ENCODE data around the gene BTNL3.
"Not testable (repeated sequence)": the region's sequence is repeated elsewhere in the genome, so short reads cannot be mapped to it uniquely, and the experiment has no call there.

BTNL3 gene

GRCh38 chr5:181024245-181025064 lies 35.8 kb downstream of the BTNL3 start:
- no peak for DNase-seq (ENCODE audit: low spot score)

GRCh38 chr5:181027452-181028031 lies 38.9 kb downstream of the BTNL3 start:
- no peak for DNase-seq (ENCODE audit: low spot score)

- no peak for DNase-seq (ENCODE audit: low spot score)
These were observed 39.6 kb downstream of the BTNL3 start for GRCh38 chr5:181028032-181028819.

GRCh38 chr5:181031716-181032115 lies 43.1 kb downstream of the BTNL3 start:
- no peak for DNase-seq (ENCODE audit: low spot score)

GRCh38 chr5:181035991-181036815 lies 47.6 kb downstream of the BTNL3 start:
- DNase-seq (ENCODE audit: low spot score), result no peak

GRCh38 chr5:181036816-181037364 lies 48.2 kb downstream of the BTNL3 start:
- no peak for DNase-seq (ENCODE audit: low spot score)

GRCh38 chr5:181037365-181037861 lies 48.8 kb downstream of the BTNL3 start:
- DNase-seq (ENCODE audit: low spot score), result no peak

- no peak for DNase-seq (ENCODE audit: low spot score)
These were observed 50.8 kb downstream of the BTNL3 start for GRCh38 chr5:181039471-181039870.

- DNase-seq (ENCODE audit: low spot score), result no peak
These were observed 51.4 kb downstream of the BTNL3 start, which contains the start of gene BTNL9 for GRCh38 chr5:181039931-181040630. Gene BTNL9, plus strand, starts transcription at chr5:181040266. Its CDS starts 5,224 bp downstream, at chr5:181045490.

GRCh38 chr5:181040631-181040945 lies 51.9 kb downstream of the BTNL3 start:
- no peak for DNase-seq (ENCODE audit: low spot score)

- no peak for DNase-seq (ENCODE audit: low spot score)
These were observed 52.4 kb downstream of the BTNL3 start for GRCh38 chr5:181041043-181041442.

- DNase-seq (ENCODE audit: low spot score), result no peak
These were observed 53.5 kb downstream of the BTNL3 start for GRCh38 chr5:181042036-181042713.

- DNase-seq (ENCODE audit: low spot score), result no peak
These were observed 54.1 kb downstream of the BTNL3 start for GRCh38 chr5:181042722-181043121.

- DNase-seq (ENCODE audit: low spot score), result no peak
These were observed 54.8 kb downstream of the BTNL3 start for GRCh38 chr5:181043285-181044092.

- no peak for DNase-seq (ENCODE audit: low spot score)
These were observed 55.5 kb downstream of the BTNL3 start for GRCh38 chr5:181044093-181044599.

- DNase-seq (ENCODE audit: low spot score), result no peak
These were observed 56.1 kb downstream of the BTNL3 start for GRCh38 chr5:181044662-181045305.

- no peak for DNase-seq (ENCODE audit: low spot score)
These were observed 56.7 kb downstream of the BTNL3 start for GRCh38 chr5:181045316-181045715.

GRCh38 chr5:181045857-181046256 lies 57.2 kb downstream of the BTNL3 start:
- not testable (repeated sequence) for DNase-seq (ENCODE audit: low spot score)

GRCh38 chr5:181047288-181047687 lies 58.6 kb downstream of the BTNL3 start:
- no peak for DNase-seq (ENCODE audit: low spot score)

All from kidney tubule cell (primary cell).